Glutamatergic neuron (in vitro differentiated cells): ENCODE data around the gene TMEM26. TPM values are rescaled to one million over a fixed set of nuclear protein-coding genes. Genes with fewer than 3 reads are reported as not detected.
"Not testable (repeated sequence)": the region's sequence is repeated elsewhere in the genome, so short reads cannot be mapped to it uniquely, and the experiment has no call there.

Experiments used
- DNase-seq: peaks from one replicate; pipeline ENCODE4 v3.0.0; 2022
- H3K27ac Mint-ChIP-seq: one replicate; pipeline ENCODE4 v1.8.0; 2020; ENCODE audit warnings: mild to moderate bottlenecking, mixed read lengths, inconsistent platforms; ENCODE audit not compliant: unreplicated experiment
- H3K27me3 Mint-ChIP-seq: one replicate; pipeline ENCODE4 v1.8.0; 2020; ENCODE audit warnings: mild to moderate bottlenecking, moderate library complexity, mixed read lengths, inconsistent platforms; ENCODE audit not compliant: unreplicated experiment
- H3K36me3 Mint-ChIP-seq: one replicate; pipeline ENCODE4 v1.8.0; 2020; ENCODE audit warnings: mild to moderate bottlenecking, mixed read lengths, inconsistent platforms; ENCODE audit not compliant: unreplicated experiment
- H3K4me1 Mint-ChIP-seq: one replicate; pipeline ENCODE4 v1.8.0; 2020; ENCODE audit warnings: mild to moderate bottlenecking, low read depth, mixed read lengths, inconsistent platforms; ENCODE audit not compliant: unreplicated experiment
- H3K4me3 Mint-ChIP-seq: one replicate; pipeline ENCODE4 v1.8.0; 2020; ENCODE audit warnings: mild to moderate bottlenecking, mixed read lengths, inconsistent platforms; ENCODE audit not compliant: unreplicated experiment
- H3K9me3 Mint-ChIP-seq: one replicate; pipeline ENCODE4 v1.8.0; 2020; ENCODE audit warnings: mild to moderate bottlenecking, moderate library complexity, mixed read lengths, inconsistent platforms; ENCODE audit not compliant: unreplicated experiment
- total RNA-seq: library from RNA; stranded (reverse); fragmentation: NEBNext Ultra II Directional; extraction: Animal tissue kit (Norgen Biotek cat#: 25700); gene quantifications from one replicate; pipeline ENCODE4 v1.2.1, GENCODE V29; 2021; ENCODE audit not compliant: unreplicated experiment
- TF ChIP-seq, protein P1 (sequence below): fragments of 200-600 bp; sonication (generic); IDR thresholded peaks from one replicate; pipeline ENCODE4 v1.5.0; 2021; ENCODE audit not compliant: partially characterized antibody, unreplicated experiment

The TMEM26 gene
- total RNA-seq, 1 donor from 2014 or later = not detected

DNA sequence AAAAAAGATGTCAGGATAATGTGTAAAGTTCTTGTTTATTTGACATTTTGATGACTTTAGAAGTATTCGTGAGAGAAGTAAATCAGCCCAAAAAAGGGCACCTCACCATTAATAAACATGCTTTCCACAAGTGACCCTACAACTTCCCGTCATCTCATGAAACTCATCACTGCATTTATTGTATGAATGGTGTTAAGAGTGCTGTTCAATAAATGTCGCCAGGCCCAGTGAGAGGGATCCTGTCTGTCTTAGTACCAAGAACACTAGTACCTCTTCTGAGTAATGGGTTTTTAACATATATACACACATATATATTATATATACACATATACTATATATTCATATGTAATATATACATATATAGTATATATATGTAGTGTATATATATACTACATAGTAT, 61.9 kb downstream of the TMEM26 start:
- DNase-seq = no peak
- Mint-ChIP-seq H3K27ac (no peak overlapping the region), H3K4me1 (no peaks in the 10 kb centered on the region), H3K9me3 (no peaks in the 10 kb centered on the region), H3K27me3 (no peaks in the 10 kb centered on the region), H3K4me3 (no peak overlapping the region), H3K36me3 (no peaks in the 10 kb centered on the region)
- TF ChIP-seq, protein P1, sequence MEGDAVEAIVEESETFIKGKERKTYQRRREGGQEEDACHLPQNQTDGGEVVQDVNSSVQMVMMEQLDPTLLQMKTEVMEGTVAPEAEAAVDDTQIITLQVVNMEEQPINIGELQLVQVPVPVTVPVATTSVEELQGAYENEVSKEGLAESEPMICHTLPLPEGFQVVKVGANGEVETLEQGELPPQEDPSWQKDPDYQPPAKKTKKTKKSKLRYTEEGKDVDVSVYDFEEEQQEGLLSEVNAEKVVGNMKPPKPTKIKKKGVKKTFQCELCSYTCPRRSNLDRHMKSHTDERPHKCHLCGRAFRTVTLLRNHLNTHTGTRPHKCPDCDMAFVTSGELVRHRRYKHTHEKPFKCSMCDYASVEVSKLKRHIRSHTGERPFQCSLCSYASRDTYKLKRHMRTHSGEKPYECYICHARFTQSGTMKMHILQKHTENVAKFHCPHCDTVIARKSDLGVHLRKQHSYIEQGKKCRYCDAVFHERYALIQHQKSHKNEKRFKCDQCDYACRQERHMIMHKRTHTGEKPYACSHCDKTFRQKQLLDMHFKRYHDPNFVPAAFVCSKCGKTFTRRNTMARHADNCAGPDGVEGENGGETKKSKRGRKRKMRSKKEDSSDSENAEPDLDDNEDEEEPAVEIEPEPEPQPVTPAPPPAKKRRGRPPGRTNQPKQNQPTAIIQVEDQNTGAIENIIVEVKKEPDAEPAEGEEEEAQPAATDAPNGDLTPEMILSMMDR = no peak

DNA sequence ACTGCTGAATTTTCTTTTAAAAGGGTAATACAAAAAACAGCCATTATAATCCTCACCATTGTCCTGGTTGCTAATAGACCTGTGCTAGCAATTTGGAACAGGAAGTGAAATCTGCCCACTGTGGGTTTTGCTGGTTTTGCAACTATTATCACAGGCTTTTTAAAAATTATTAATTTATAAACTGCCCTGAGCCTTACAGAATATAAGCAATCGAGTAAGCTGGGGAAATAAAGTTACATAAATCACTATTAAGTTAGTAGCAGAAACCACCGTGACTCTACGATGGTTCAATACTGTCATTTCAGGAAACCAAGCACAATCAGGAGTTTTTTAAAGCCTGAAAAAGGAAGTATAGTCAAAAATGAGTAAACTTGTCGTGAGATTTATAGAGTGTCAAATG, 62.3 kb downstream of the TMEM26 start:
- no peak overlapping the region for H3K4me3 Mint-ChIP-seq
- no peaks in the 10 kb centered on the region for H3K4me1 Mint-ChIP-seq
- TF ChIP-seq, protein P1 = no peak
- H3K36me3 Mint-ChIP-seq = no peaks in the 10 kb centered on the region
- H3K27me3 Mint-ChIP-seq = no peaks in the 10 kb centered on the region
- H3K9me3 Mint-ChIP-seq = no peaks in the 10 kb centered on the region
- DNase-seq = no peak
- no peak overlapping the region for H3K27ac Mint-ChIP-seq

DNA sequence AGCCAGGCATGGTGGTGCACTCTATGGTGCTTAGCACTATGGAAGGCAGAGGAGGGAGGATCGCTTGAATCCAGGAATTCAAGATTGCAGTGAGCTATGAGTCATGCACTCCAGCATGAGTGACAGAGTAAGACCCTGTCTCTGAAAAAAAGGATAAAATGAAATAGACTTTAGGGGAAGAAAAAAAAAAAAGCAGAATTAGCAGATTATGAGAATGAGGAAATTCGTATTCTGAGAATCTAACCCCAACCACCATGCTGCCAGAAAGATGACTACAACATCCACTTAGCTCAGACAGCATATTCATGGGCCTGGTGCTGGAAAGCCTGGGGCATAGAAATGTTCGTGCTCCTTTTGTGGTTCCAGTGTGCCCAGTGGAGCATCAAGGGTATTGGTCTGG, 63.3 kb downstream of the TMEM26 start:
- Mint-ChIP-seq H3K9me3 (no peaks in the 10 kb centered on the region), H3K36me3 (no peaks in the 10 kb centered on the region), H3K27me3 (no peaks in the 10 kb centered on the region), H3K4me1 (no peaks in the 10 kb centered on the region), H3K27ac (no peak overlapping the region), H3K4me3 (no peak overlapping the region)
- TF ChIP-seq, protein P1 = no peak
- DNase-seq = no peak

DNA sequence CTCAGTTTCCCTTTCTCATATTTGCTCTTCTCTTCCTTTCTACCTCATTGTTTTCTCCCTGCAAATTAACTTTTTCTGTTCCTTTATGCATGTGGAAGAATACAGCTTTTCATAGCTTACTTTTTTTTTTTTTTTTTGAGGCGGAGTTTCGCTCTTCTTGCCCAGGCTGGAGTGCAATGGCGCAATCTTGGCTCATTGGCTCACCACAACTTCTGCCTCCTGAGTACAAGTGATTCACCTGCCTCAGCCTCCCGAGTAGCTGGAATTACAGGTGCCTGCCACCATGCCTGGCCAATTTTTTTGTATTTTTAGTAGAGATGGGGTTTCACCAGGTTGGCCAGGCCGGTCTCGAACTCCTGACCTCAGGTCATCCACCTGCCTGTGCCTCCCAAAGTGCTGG, 64.2 kb downstream of the TMEM26 start:
- not testable (repeated sequence) for H3K36me3 Mint-ChIP-seq, H3K27me3 Mint-ChIP-seq, DNase-seq, H3K4me1 Mint-ChIP-seq, H3K4me3 Mint-ChIP-seq, H3K9me3 Mint-ChIP-seq, H3K27ac Mint-ChIP-seq

DNA sequence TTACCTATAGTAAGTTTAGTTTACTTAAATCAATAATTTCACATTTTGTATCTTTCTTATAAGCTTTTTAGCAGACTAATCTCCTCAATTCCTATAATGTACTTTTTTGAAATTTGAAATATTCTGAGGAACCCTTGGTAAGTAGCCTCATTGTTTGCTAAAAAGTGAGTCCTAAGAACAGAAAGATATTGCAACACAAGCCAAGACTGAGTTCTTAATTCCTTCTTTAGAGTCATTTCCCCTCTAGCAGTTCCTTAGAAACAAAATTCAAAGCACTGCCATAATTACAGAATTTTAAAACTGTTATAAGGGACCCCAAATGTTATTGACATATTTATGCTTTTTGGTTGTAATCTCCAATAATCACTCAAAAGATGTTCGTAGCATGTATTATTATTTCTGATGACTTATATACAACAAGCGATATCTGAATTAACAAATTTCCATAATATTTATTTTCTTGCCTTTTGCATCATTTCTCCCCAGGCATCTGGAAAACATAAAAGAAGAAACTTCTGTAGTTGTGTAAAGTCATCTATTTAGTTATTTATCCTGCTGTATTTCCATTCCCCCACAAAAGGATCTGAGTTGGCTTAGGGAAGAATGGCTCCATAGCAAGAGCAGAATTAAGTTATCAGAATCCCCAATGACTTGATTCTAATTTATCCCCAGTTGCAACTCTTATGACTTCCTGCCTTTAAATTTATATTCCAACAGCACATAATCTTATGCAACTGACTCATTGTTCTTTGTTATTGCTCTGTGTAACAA, 67.8 kb downstream of the TMEM26 start:
- H3K4me1 Mint-ChIP-seq = no peaks in the 10 kb centered on the region
- no peaks in the 10 kb centered on the region for H3K27me3 Mint-ChIP-seq
- H3K36me3 Mint-ChIP-seq = no peaks in the 10 kb centered on the region
- TF ChIP-seq, protein P1 = no peak
- no peak for DNase-seq
- no peaks in the 10 kb centered on the region for H3K9me3 Mint-ChIP-seq
- no peak overlapping the region for H3K27ac Mint-ChIP-seq
- no peak overlapping the region for H3K4me3 Mint-ChIP-seq

DNA sequence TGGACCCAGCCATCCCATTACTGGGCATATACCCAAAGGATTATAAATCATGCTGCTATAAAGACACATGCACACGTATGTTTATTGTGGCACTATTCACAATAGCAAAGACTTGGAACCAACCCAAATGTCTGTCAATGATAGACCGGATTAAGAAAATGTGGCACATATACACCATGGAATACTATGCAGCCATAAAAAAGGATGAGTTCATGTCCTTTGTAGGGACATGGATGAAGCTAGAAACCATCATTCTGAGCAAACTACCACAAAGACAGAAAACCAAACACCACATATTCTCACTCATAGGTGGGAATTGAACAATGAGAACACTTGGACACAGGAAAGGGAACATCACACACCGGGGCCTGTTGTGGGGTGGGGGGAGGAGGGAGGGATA, 72.0 kb downstream of the TMEM26 start:
- H3K27ac Mint-ChIP-seq, H3K27me3 Mint-ChIP-seq, H3K9me3 Mint-ChIP-seq, DNase-seq, H3K4me3 Mint-ChIP-seq, H3K36me3 Mint-ChIP-seq, H3K4me1 Mint-ChIP-seq: not testable (repeated sequence)
